Upper lobe of right lung (tissue), 1 donor: Measurements from ENCODE around the gene KLC1. TPM values are rescaled to one million over a fixed set of nuclear protein-coding genes. Genes with fewer than 3 reads are reported as not detected.
A peak's percentile ranks its signal among the peaks of the same experiment; 100 is the strongest.

Source experiments
- ATAC-seq: fragments of 200-7000 bp; cut with Tn5 transposase; one replicate; pipeline ENCODE4 v1.9.1; 2020; ENCODE audit warnings: mild to moderate bottlenecking, moderate library complexity
- DNase-seq: peaks from one replicate; pipeline ENCODE4 v3.0.0-alpha.2; 2020
- H3K27ac ChIP-seq: fragments of 200-600 bp; one replicate; pipeline ENCODE4 v1.8.0; 2022
- H3K27me3 ChIP-seq: fragments of 200-600 bp; one replicate; pipeline ENCODE4 v1.8.0; 2022; ENCODE audit warnings: mild to moderate bottlenecking
- H3K36me3 ChIP-seq: fragments of 200-600 bp; one replicate; pipeline ENCODE4 v1.8.0; 2022
- H3K4me1 ChIP-seq: fragments of 200-600 bp; one replicate; pipeline ENCODE4 v1.8.0; 2022
- H3K4me3 ChIP-seq: fragments of 200-600 bp; one replicate; pipeline ENCODE4 v1.8.0; 2022; ENCODE audit warnings: mild to moderate bottlenecking
- H3K9me3 ChIP-seq: fragments of 200-600 bp; one replicate; pipeline ENCODE4 v1.8.0; 2022
- CTCF ChIP-seq: fragments of 200-600 bp; IDR thresholded peaks from one replicate; pipeline ENCODE4 v1.8.0; 2022; ENCODE audit warnings: antibody characterized with exemption
- intact Hi-C: fragments of 100-400 bp; cut with DNase I; formaldehyde crosslinking; loops from one replicate; pipeline ENCODE4 v1.11.0; 2022
- total RNA-seq: library from RNA; stranded (reverse); fragmentation: NEBNext Ultra II Directional; extraction: Animal tissue kit (Norgen Biotek cat#: 25700); gene quantifications from one replicate; pipeline ENCODE4 v1.2.1, GENCODE V29; 2021
- donor health status: DM: no; HTN: yes; CAD: no; lungs with severe emphysema.

KLC1 gene
- total RNA-seq, 1 donor from 2014 or later: 172 TPM

- DNase-seq (no peak), ATAC-seq (no peak)
- H3K36me3 ChIP-seq: peaks cover 68% of the 10 kb centered on the region
- no peak overlapping the region for H3K27ac ChIP-seq
- intact Hi-C loops: no loop called here
- no peaks in the 10 kb centered on the region for H3K9me3 ChIP-seq
- H3K4me3 ChIP-seq: no peak overlapping the region
- no peak for TF ChIP-seq CTCF
- H3K27me3 ChIP-seq: no peaks in the 10 kb centered on the region
- peaks cover 26% of the 10 kb centered on the region for H3K4me1 ChIP-seq
These were observed 110.9 kb downstream of the KLC1 start for GRCh38 chr14:103739793-103740501.

- ATAC-seq (peak; percentile 28), DNase-seq (no peak)
- intact Hi-C loops: no loop called here
- H3K4me3 ChIP-seq: no peak overlapping the region
- TF ChIP-seq CTCF: no peak
- no peaks in the 10 kb centered on the region for H3K27me3 ChIP-seq
- peaks cover 61% of the 10 kb centered on the region for H3K36me3 ChIP-seq
- no peaks in the 10 kb centered on the region for H3K9me3 ChIP-seq
- peaks cover 20% of the 10 kb centered on the region for H3K4me1 ChIP-seq
- H3K27ac ChIP-seq: no peak overlapping the region
These were observed 112.1 kb downstream of the KLC1 start for GRCh38 chr14:103740991-103741689.

GRCh38 chr14:103741876-103742275 lies 112.9 kb downstream of the KLC1 start:
- Histone ChIP-seq H3K9me3 (no peaks in the 10 kb centered on the region), H3K4me3 (no peak overlapping the region), H3K27ac (no peak overlapping the region), H3K4me1 (peaks cover 13% of the 10 kb centered on the region), H3K36me3 (peaks cover 58% of the 10 kb centered on the region), H3K27me3 (no peaks in the 10 kb centered on the region)
- TF ChIP-seq CTCF: no peak
- DNase-seq: no peak
- ATAC-seq: no peak
- intact Hi-C loops: no loop called here

GRCh38 chr14:103742499-103743255 lies 113.7 kb downstream of the KLC1 start:
- no peak overlapping the region for H3K27ac ChIP-seq

GRCh38 chr14:103743691-103744090 lies 114.7 kb downstream of the KLC1 start:
- Histone ChIP-seq H3K27ac (no peak overlapping the region), H3K27me3 (no peaks in the 10 kb centered on the region), H3K36me3 (peaks cover 59% of the 10 kb centered on the region), H3K9me3 (no peaks in the 10 kb centered on the region), H3K4me3 (no peak overlapping the region), H3K4me1 (peaks cover 8% of the 10 kb centered on the region)
- TF ChIP-seq CTCF: no peak
- intact Hi-C loops: no loop called here
- DNase-seq: no peak
- ATAC-seq: no peak

More at GRCh38 chr14:103742499-103743255, 113.7 kb downstream of the KLC1 start:
- peaks cover 61% of the 10 kb centered on the region for H3K36me3 ChIP-seq
- no peak for DNase-seq
- H3K4me1 ChIP-seq: peaks cover 8% of the 10 kb centered on the region
- H3K27me3 ChIP-seq: no peaks in the 10 kb centered on the region
- H3K9me3 ChIP-seq: no peaks in the 10 kb centered on the region
- no peak overlapping the region for H3K4me3 ChIP-seq
- no peak for ATAC-seq
- no peak for TF ChIP-seq CTCF
- intact Hi-C loops: no loop called here
